Liver (tissue), 9 donors: ENCODE data around the gene ZCWPW1. TPM values are rescaled to one million over a fixed set of nuclear protein-coding genes. Genes with fewer than 3 reads are reported as not detected.

Experiments
- DNase-seq: peaks from one replicate; pipeline ENCODE4 v3.0.0-alpha.2; 2017; ENCODE audit warnings: low spot score
- H3K27ac ChIP-seq, 2 donors: one replicate each; pipeline ENCODE4 v1.7.0; 2013; ENCODE audit warnings: inconsistent platforms in 2 of 2, low read length in 2 of 2, control low read depth in 1 of 2, low read depth in 1 of 2, mild to moderate bottlenecking in 1 of 2
- H3K27me3 ChIP-seq, 4 donors: one replicate each; pipeline versions ENCODE4 v1.6.1 to v1.7.0; 2013; ENCODE audit warnings: low read length in 3 of 4, inconsistent platforms in 1 of 4, mild to moderate bottlenecking in 1 of 4, moderate library complexity in 1 of 4; ENCODE audit not compliant: control insufficient read depth in 4 of 4, insufficient read depth in 4 of 4
- H3K36me3 ChIP-seq, 4 donors: one replicate each; pipeline versions ENCODE4 v1.6.1 to v1.7.0; 2013; ENCODE audit warnings: low read length in 3 of 4, mild to moderate bottlenecking in 3 of 4, low read depth in 1 of 4, moderate library complexity in 1 of 4; ENCODE audit not compliant: control insufficient read depth in 4 of 4, insufficient read depth in 3 of 4
- H3K4me1 ChIP-seq, 4 donors: one replicate each; pipeline versions ENCODE4 v1.6.1 to v1.7.0; 2013; ENCODE audit warnings: low read length in 3 of 4, mild to moderate bottlenecking in 3 of 4, moderate library complexity in 1 of 4; ENCODE audit not compliant: control insufficient read depth in 4 of 4, insufficient read depth in 4 of 4
- H3K4me3 ChIP-seq, 3 donors: one replicate each; pipeline versions ENCODE4 v1.6.1 to v1.7.0; 2013; ENCODE audit warnings: low read length in 3 of 3, control low read depth in 1 of 3, low read depth in 1 of 3, mild to moderate bottlenecking in 1 of 3
- H3K9ac ChIP-seq, 2 donors: one replicate each; pipeline ENCODE4 v1.7.0; 2013; ENCODE audit warnings: low read length in 2 of 2, mild to moderate bottlenecking in 2 of 2, moderate library complexity in 2 of 2, control low read depth in 1 of 2, low read depth in 1 of 2
- H3K9me3 ChIP-seq, 4 donors: one replicate each; pipeline versions ENCODE4 v1.6.1 to v1.7.0; 2013; ENCODE audit warnings: low read length in 3 of 4; ENCODE audit not compliant: control insufficient read depth in 4 of 4
- CTCF ChIP-seq: fragments of 150-350 bp; IDR thresholded peaks from 2 replicates; pipeline ENCODE4 v1.5.1; 2017; ENCODE audit warnings: improper control_type of control experiment, low read depth, low read length; ENCODE audit not compliant: missing input control
- FOXA1 ChIP-seq: IDR thresholded peaks from 2 replicates; pipeline ENCODE4 v1.6.1; 2016; ENCODE audit warnings: antibody characterized with exemption
- FOXA2 ChIP-seq: IDR thresholded peaks from 2 replicates; pipeline ENCODE4 v1.6.1; 2016; ENCODE audit warnings: antibody characterized with exemption
- HNF4A ChIP-seq, 2 donors: conservative IDR thresholded peaks; 2 replicates each; pipeline ENCODE4 v1.6.1; 2016; ENCODE audit warnings: antibody characterized with exemption in 2 of 2, mild to moderate bottlenecking in 2 of 2
- MAX ChIP-seq: IDR thresholded peaks from 2 replicates; pipeline ENCODE4 v1.6.1; 2016; ENCODE audit warnings: antibody characterized with exemption
- RAD21 ChIP-seq, 2 donors: IDR thresholded peaks; 2 replicates each; pipeline ENCODE4 v1.6.1; 2016; ENCODE audit warnings: antibody characterized with exemption in 2 of 2, mild to moderate bottlenecking in 2 of 2
- REST ChIP-seq: IDR thresholded peaks from 2 replicates; pipeline ENCODE4 v1.6.1; 2016; ENCODE audit warnings: antibody characterized with exemption, mild to moderate bottlenecking
- RXRA ChIP-seq, 2 donors: IDR thresholded peaks; 2 replicates each; pipeline ENCODE4 v1.6.1; 2017 to 2018; ENCODE audit warnings: antibody characterized with exemption in 2 of 2, mild to moderate bottlenecking in 1 of 2
- SP1 ChIP-seq: IDR thresholded peaks from 2 replicates; pipeline ENCODE4 v1.6.1; 2018; ENCODE audit warnings: antibody characterized with exemption, mild to moderate bottlenecking
- YY1 ChIP-seq: IDR thresholded peaks from 2 replicates; pipeline ENCODE4 v1.6.1; 2016; ENCODE audit warnings: antibody characterized with exemption, mild to moderate bottlenecking
- ZBTB33 ChIP-seq: IDR thresholded peaks from 2 replicates; pipeline ENCODE4 v1.6.1; 2016; ENCODE audit warnings: antibody characterized with exemption
- WGBS: extraction: QIAGEN DNeasy Blood & Tissue Kit; methylation state at CpG from one replicate; pipeline ENCODE4 v1.1.7; 2013; 5-methylcytosine and 5-hydroxymethylcytosine counted together
- polyA plus RNA-seq, 2 donors: library from polyadenylated mRNA; stranded (reverse) in 1 of 2; unstranded in 1 of 2; fragments of 200-250 nt in 1 of 2; fragments of >200 nt in 1 of 2; fragmentation: Nextera tagmentation in 1 of 2; extraction: Ambion mirVana in 1 of 2; gene quantifications; one replicate each; pipeline versions ENCODE4 v1.2.1 to v1.2.3, GENCODE V29; 2013 to 2015
- total RNA-seq, 2 donors: library from RNA; depleted of rRNA; stranded (reverse); fragments of >200 nt; gene quantifications; one replicate each; pipeline ENCODE4 v1.2.3, GENCODE V29; 2014
- TF ChIP-seq, protein P1 (sequence below): IDR thresholded peaks from 2 replicates; pipeline ENCODE4 v1.6.1; 2016; ENCODE audit warnings: antibody characterized with exemption
- donor health status: healthy.
- donor health status: healthy.
- donor health status: healthy.
- donor health status: healthy.
- donor health status: healthy.

Gene ZCWPW1
- total and polyA plus RNA-seq, 4 donors, result 1.4 to 3.3 (median 2.8) TPM

DNA sequence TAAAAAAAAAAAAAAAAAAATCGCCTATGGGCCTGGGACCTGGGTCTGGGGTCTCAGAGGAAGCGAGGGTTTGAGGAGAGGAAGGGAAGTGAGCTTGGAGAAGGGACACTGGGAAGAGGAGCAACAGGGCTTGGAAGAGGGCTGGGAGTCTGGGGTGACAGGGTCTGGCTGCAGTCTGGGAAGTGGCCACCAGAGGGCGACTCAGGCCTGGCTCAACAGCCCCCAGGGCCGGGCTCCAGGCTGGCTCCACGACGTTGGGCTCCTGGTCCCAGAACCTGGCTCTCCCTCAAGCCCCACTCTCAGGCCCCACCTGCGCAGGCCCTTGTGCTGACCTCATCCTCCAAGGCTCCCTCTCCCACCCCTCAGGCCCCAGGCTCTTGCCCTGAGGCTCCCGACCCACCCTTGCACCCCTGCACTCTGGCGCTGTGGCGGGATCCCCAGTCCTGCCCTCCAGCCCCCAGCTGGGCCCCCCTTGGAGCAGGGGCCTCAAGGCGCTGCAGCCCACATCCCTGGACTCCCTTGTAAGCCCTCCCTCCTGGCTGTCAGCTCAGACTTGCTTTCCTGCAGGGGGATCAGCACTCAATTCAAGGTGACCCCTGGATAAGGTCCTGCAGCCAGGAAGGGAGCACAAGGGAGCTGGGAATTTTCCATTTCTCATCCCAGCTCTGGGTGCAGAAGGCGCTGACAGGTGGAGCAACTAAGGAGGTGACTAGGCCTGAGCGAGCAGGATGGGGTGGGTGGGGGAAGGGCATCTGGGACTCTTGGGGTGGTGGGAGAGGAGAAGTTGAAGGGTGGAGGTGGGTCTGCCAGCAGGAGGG, 40.9 kb upstream of the ZCWPW1 start:
- TF ChIP-seq FOXA1, result no peak
- TF ChIP-seq ZBTB33, result no peak
- TF ChIP-seq SP1, result no peak
- no peak for TF ChIP-seq REST
- TF ChIP-seq FOXA2, result no peak
- peak; percentile 88 to 94 for TF ChIP-seq RAD21 (IDR thresholded peaks at IDR 0.05)
- no peak for TF ChIP-seq MAX
- TF ChIP-seq, protein P1, sequence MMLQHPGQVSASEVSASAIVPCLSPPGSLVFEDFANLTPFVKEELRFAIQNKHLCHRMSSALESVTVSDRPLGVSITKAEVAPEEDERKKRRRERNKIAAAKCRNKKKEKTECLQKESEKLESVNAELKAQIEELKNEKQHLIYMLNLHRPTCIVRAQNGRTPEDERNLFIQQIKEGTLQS, result no peak
- TF ChIP-seq CTCF, result peak; percentile 99
- TF ChIP-seq HNF4A (conservative IDR thresholded peaks at IDR 0.05), result no peak
- TF ChIP-seq RXRA (IDR thresholded peaks at IDR 0.05), result no peak
- no peak for TF ChIP-seq YY1
- Histone ChIP-seq H3K4me3 (no peak overlapping the region), H3K27me3 (no peaks in the 10 kb centered on the region), H3K9ac (no peak overlapping the region), H3K4me1 (peaks cover 5 to 15% (median 11%) of the 10 kb centered on the region in 4 donors), H3K36me3 (peaks cover 3 to 9% (median 6%) of the 10 kb centered on the region in 4 donors), H3K27ac (no peak overlapping the region), H3K9me3 (no peaks in the 10 kb centered on the region)
- WGBS, result 35% methylated on average over 13 of the region's 13 CpGs
- DNase-seq, result peak; percentile 94
